Keratinocyte (primary cell): Measurements from ENCODE around the gene STRIT1.

Experiments
- EZH2 ChIP-seq: IDR thresholded peaks from one replicate; pipeline ENCODE4 v1.6.1; 2012; ENCODE audit warnings: inconsistent platforms, mild to moderate bottlenecking, low read length, moderate library complexity
- TF ChIP-seq, protein P1 (sequence below), 3 experiments: IDR thresholded peaks in 1 of 3; conservative IDR thresholded peaks in 1 of 3; optimal IDR thresholded peaks in 1 of 3; 2 replicates in 2 of 3; 3 replicates in 1 of 3; pipeline versions ENCODE3 to v1.5.1; 2011; ENCODE audit warnings: low read length in 3 of 3, mild to moderate bottlenecking in 3 of 3, moderate library complexity in 2 of 3, control low read depth in 1 of 3, inconsistent platforms in 1 of 3; ENCODE audit not compliant: insufficient read depth in 2 of 3; ENCODE audit errors: extremely low read depth in 1 of 3

DNA sequence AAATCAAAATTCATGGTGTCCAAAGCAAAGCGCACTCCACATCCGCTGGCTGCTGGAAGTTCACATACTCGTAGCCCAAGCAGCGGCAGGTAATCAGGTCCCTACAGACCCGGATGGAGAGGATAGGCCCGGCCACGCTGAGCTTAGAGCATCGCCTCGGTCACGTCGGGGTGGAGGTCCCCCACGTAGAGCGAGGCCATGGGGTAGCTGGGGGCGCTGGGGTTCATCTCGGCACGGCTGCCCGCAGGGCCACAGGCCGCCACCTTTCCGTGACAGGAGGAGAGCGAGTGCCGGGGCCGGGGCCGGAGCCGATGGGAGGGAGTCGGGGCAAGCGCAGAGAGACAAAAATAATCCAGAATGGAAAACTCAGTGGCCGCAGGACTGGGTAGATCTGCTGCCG, 16.1 kb upstream of the STRIT1 start:
- TF ChIP-seq, protein P1, sequence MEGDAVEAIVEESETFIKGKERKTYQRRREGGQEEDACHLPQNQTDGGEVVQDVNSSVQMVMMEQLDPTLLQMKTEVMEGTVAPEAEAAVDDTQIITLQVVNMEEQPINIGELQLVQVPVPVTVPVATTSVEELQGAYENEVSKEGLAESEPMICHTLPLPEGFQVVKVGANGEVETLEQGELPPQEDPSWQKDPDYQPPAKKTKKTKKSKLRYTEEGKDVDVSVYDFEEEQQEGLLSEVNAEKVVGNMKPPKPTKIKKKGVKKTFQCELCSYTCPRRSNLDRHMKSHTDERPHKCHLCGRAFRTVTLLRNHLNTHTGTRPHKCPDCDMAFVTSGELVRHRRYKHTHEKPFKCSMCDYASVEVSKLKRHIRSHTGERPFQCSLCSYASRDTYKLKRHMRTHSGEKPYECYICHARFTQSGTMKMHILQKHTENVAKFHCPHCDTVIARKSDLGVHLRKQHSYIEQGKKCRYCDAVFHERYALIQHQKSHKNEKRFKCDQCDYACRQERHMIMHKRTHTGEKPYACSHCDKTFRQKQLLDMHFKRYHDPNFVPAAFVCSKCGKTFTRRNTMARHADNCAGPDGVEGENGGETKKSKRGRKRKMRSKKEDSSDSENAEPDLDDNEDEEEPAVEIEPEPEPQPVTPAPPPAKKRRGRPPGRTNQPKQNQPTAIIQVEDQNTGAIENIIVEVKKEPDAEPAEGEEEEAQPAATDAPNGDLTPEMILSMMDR (optimal IDR thresholded peaks at IDR 0.05 in 1 of 3, IDR thresholded peaks at IDR 0.05 in 1 of 3, conservative IDR thresholded peaks at IDR 0.05 in 1 of 3; ENCODE audit: extremely low read depth in 1 of 3, insufficient read depth in 2 of 3, low read length in 3 of 3), result no peak
- no peak for TF ChIP-seq EZH2
